Measurements from ENCODE around the gene TIMM13.
"Not testable (repeated sequence)": the region's sequence is repeated elsewhere in the genome, so short reads cannot be mapped to it uniquely, and the experiment has no call there.

The TIMM13 gene

GRCh38 chr19:2413159-2413558, 14.2 kb downstream of the TIMM13 start:
- DNase-seq, result no peak

GRCh38 chr19:2412449-2412848, 14.9 kb downstream of the TIMM13 start:
- no peak for DNase-seq

DNA sequence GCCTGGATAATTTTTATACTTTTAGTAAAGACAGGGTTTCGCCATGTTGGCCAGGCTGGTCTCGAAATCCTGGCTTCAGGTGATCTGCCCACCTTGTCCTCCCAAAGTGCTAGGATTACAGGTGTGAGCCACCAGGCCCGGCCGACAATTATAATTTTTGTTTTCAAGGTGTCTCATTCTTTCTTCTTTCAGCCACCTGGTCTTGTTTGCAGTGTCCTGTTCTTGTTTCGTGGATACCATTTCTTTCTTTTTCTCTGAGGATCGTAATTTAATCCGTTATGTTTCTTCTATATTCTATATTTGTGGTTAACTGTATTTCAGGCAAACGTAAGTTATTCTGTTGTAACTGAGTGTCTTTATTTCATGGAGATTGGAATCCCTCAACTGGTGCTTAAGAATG, 15.7 kb downstream of the TIMM13 start:
- no peak for DNase-seq

DNA sequence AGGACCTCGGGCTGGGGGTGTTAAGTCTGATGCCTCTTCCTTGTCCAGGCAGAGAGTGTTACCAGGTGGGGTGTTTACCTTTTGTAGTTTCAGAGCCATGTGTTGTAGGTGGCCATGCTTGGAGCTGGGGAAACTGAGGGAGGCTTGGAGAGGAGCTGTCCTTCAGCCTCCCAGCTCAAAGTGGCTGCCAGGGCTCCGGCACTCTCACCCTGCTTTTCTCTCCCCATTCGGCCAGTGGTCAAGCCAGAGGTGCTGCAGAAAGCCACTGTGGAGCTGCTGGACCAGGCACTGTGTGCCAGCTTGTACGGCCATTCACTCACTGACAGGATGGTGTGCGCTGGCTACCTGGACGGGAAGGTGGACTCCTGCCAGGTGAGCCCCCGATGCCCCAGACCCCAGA, 17.4 kb downstream of the TIMM13 start:
- no peak for DNase-seq

DNA sequence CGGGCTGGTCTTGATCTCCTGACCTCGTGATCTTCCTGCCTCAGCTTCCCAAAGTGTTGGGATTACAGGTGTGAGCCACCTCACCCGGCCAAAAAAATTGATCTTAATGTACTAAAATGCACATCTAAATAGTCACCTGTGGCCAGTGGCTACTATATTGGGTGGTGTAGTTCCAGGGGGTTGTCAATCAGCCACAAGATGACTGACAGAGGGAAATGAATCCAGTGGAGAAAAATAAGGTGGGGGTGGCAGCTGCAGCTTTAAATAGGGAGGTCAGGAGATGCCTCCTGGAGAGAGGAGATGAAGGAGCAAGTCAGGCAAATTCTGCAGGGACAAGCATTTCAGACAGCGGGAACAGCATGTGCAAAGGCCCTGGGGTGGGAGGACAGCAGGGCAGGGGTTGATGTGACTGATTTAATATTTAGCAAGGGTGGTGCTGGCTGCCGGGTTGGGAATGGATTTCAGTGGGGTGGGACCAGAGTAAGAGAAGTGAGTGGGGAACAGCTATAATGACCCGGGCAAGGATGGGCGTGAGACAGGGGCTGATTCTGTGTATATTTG, 18.0 kb downstream of the TIMM13 start:
- no peak for DNase-seq

DNA sequence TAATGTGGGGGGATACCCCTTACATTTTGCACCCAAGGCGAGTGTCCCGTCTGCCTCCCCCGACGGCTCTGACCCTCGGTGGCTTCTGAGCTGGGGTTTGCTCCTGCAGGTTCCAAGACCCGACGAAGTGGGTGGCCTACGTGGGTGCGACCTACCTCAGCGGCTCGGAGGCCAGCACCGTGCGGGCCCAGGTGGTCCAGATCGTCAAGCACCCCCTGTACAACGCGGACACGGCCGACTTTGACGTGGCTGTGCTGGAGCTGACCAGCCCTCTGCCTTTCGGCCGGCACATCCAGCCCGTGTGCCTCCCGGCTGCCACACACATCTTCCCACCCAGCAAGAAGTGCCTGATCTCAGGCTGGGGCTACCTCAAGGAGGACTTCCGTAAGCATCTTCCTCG, 19.1 kb downstream of the TIMM13 start:
- no peak for DNase-seq

GRCh38 chr19:2399582-2399981, 27.8 kb downstream of the TIMM13 start:
- DNase-seq, result no peak

- DNase-seq, result no peak
Measured at GRCh38 chr19:2398735-2399305, 28.6 kb downstream of the TIMM13 start.

- DNase-seq, result not testable (repeated sequence)
Measured at GRCh38 chr19:2397173-2397572, 30.2 kb downstream of the TIMM13 start.

DNA sequence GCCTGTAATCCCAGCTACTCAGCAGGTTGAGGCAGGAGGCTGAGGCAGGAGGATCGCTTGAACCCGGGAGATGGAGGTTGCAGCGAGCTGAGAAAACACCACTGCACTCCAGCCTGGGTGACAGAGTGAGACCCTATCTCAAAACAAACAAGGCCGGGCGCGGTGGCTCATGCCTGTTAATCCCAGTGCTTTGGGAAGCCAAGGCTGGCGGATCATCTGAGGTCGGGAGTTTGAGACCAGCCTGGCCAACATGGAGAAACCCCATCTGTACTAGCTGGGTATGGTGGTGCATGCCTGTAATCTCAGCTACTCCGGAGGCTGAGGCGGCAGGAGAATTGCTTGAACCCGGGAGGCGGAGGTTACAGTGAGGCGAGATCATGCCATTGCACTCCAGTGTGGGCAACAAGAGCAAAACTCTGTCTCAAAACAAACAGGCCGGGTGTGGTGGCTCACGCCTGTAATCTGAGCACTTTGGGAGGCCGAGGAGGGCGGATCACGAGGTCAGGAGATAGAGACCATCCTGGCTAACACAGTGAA, 32.0 kb downstream of the TIMM13 start:
- not testable (repeated sequence) for DNase-seq

DNA sequence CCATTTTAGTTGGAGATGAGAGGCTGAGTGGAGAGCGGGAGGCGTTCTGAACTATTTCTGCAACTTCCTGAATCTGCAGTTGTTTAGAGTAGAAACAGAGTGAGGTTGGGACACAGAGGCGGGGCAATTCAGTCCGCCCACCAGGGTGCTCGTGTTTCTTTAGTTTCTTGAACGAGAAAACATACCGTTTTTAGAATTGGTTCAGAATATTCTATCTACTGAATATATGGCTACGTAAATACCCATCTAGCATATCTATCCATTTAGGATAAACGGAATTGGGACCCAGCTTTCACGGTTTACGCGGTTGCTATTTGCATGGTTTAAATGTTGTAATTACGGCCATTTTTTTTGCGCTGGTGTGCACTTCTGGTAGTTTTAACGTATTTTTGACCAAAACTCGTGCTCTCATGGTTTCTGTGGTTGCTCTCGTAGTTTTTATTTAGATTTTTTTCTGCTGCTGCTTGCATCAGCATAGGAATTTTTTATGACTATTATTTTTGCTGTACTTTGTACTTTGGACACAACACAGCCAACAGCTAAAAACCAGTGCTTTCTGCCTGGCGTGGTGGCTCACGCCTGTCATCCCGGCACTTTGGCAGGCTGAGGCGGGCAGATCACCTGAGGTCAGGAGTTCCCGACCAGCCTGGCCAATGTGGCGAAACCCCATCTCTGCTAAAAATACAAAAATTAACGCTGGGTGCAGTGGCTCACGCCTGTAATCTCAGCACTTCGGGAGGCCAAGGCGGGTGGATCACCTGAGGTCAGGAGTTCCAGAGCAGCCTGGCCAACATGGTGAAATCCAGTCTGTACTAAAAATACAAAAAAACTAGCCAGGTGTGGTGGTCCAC, 32.7 kb downstream of the TIMM13 start:
- DNase-seq, result no peak

- no peak for DNase-seq
Measured at GRCh38 chr19:2394054-2394441, 33.3 kb downstream of the TIMM13 start.

GRCh38 chr19:2392899-2393298, 34.5 kb downstream of the TIMM13 start:
- DNase-seq, result not testable (repeated sequence)

DNA sequence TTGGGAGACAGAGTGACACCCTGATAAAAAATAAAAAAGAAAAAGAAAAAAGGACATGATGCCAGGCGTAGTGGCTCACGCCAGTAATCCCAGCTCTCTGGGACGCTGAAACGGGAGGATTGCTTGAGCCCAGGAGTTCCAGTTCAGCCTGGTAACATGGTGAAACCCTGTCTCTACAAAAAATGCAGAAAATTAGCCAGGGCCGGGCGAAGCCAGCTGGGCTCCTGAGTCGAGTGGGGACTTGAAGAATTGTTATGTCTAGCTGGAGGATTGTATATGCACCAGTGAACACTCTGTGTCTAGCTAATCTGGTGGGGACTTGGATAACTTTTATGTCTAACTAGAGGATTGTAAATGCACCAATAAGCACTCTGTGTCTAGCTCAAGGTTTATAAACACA, 35.0 kb downstream of the TIMM13 start:
- no peak for DNase-seq

- peak; percentile 32 for DNase-seq
Measured at GRCh38 chr19:2391118-2391725, 36.2 kb downstream of the TIMM13 start.

GRCh38 chr19:2389594-2389993, 37.8 kb downstream of the TIMM13 start:
- DNase-seq, result no peak

- DNase-seq, result no peak
Measured at GRCh38 chr19:2387367-2388288, 39.8 kb downstream of the TIMM13 start.

DNA sequence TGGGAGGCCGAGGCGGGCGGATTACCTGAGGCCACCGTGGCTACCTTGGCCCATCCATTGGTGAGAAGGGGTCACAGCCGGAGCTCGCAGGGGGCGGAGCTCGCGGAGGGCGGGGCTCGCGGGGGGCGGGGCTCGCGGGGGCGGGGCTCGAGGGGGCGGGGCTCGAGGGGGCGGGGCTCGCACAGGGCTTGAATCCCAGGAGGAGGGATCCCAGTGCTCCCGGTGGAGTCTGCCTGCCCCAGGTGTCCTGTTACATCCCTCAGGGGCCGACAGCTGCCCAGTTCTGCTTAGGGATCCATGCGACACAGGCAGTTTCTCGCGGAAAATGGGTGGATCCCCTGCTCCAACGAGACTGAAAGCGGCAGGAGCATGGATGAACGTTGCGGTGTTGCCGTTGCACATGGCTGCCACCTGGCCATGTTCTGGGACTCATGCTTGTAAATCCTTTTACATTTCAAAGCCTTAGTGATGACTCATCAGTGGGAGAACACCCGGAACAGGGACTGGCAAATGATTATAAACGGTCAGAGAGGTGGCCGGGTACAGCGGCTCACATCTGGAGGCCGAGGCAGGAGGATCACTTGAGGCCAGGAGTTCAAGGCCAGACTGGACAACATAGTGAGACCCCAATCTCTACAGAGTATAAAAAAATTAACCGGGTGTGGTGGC, 42.2 kb downstream of the TIMM13 start:
- DNase-seq, result no peak

- DNase-seq, result no peak
Measured at GRCh38 chr19:2382530-2383222, 44.7 kb downstream of the TIMM13 start.

- DNase-seq, result no peak
Measured at GRCh38 chr19:2381148-2381820, 46.1 kb downstream of the TIMM13 start.

- DNase-seq, result no peak
Measured at GRCh38 chr19:2380567-2380966, 46.8 kb downstream of the TIMM13 start.

Measured in activated T-cell treated with anti-CD3 and anti-CD28 coated beads for 4 hours (primary cell).